Left renal pelvis (tissue), 4 donors: ENCODE results near the gene BLACAT1. TPM values are rescaled to one million over a fixed set of nuclear protein-coding genes. Genes with fewer than 3 reads are reported as not detected.
"Not testable (repeated sequence)": the region's sequence is repeated elsewhere in the genome, so short reads cannot be mapped to it uniquely, and the experiment has no call there.

Experiments
- DNase-seq, 4 donors: peaks; one replicate each; pipeline ENCODE4 v3.0.0-alpha.2; 2013; ENCODE audit warnings: low read depth in 4 of 4, low spot score in 3 of 4
- polyA plus RNA-seq, 4 donors: library from polyadenylated mRNA; unstranded; fragments of 120-200 nt; gene quantifications; one replicate each; pipeline ENCODE4 v1.2.1, GENCODE V29; 2013; ENCODE audit not compliant: insufficient read length in 4 of 4

The BLACAT1 gene
- polyA plus RNA-seq, 4 donors = 0.34 to 3.3 (median 2.4) TPM

DNA sequence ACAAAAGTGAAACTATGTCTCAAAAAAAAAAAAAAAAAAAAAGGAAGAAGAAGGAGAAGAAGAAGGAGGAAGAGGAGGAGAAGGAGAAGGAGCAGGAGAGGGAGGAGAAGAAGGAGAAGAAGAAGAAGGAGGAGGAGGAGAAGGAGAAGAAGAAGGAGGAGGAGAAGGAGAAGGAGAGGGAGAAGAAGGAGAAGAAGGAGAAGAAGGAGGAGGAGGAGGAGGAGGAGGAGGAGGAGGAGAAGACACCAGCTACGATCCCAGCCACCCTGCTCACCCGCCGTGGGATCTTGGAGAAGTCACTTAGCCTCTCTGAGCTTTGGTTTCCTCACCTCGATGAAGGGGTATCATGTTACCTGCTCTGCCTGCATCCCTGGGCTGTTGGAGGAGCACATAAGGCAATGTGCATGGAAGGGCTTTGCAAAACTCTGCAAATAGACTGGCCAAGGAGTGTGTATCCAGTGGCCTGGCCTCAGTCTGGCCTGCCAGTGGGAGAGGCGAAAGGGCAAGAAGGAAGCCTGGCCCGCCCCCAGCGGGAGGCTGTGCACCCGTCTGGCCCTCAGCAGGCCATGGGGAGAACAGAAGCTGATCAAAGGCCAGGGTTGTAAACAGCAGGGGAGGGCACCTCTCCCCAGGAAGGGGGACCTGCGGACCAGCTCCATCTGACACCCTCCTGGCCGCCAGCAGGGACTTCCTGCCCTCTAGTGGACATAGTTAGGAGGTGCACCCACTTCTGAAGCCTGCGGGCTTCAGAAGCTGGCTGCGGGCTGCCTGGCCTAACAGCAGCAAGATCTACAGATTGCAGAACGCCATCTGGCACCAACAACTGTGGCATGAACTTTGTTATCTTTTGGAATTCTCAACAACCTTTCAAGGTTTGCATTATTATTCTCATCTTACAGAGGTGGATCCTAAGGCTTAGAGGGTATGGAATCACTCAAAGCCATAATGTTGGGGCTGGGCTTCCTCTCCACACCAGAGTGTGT, 29.4 kb upstream of the BLACAT1 start:
- peak in 1 of 4 donors; percentile 56 for DNase-seq

DNA sequence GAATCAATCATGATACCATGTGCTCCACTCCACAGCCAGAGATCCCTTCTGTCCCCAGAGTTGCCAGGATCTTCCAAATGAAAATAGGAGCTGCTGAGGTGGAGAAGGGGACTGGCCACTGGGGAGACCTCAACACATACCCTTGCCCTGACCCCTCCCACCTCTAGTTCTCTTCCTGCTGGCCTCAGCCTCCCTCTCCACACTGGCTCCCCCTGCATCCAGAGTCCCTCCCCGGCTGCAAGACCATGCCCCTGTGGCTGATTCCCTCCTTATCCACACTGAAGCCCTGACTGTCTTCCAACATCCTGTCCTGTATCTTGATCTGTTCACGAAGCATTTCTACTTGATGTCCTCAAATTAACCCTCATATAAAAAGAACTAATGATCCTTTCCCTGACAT, 27.5 kb upstream of the BLACAT1 start:
- DNase-seq = no peak

DNA sequence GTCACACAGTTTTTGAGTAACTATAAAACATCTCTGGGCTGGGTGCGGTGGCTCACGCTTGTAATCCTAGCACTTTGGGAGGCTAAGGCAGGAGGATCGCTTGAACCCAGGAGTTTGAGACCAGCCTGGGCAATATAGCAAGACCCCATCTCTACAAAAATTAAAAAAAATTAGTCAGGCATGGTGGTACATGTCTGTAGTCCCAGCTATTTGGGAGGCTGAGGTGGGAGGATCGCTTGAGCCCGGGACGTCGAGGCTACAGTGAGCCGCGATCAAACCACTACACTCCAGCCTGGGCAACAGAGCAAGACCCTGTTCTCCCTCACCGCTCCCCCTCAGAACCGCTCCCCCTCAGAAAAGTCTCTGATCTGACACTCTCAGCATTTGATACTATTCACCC, 26.7 kb upstream of the BLACAT1 start:
- DNase-seq = not testable (repeated sequence)

DNA sequence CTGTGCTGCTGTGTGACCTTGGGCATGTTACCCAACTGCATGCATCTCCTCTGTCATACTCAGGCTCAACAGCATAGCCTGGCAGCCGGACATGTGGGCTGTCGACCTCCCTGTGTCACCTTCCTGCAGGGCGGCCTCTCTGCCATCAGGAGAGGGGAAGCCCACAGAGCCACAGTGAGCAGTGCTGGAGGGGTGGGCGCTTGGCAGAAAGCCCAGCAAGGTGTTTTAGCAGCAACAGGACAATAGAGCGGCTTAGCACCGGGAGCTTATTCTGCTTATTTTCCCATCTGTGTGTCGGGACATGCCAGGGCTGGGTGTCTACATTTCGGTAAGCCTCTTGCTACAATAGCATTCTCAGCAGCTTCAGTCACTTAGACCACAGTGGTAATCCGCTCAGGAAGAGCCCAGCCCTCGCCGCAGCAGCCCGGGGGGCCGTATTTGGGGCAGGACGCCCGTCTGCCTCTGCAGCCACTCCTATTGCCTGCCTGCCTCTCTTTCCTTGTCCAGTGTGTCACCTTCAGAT, 25.8 kb upstream of the BLACAT1 start:
- no peak for DNase-seq

DNA sequence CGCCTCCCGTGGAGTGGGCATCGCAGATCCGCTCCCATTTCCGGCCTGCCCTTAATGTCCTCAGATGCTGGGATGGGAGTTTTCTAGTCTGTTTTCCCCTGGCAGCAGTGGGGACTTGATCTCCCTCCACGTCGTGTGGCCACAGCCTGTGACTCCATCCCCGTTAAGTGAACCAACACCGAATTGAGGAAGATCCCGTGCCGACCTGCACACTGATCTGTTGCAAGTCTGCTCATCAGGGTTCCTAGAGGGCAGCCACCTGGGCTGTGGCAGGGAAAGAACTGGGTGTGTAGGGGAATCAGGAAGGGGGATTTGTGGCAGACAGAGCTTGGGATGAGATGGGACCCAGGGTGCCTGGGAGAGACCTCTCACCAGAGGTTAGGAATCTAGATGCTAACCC, 25.4 kb upstream of the BLACAT1 start:
- no peak for DNase-seq

DNA sequence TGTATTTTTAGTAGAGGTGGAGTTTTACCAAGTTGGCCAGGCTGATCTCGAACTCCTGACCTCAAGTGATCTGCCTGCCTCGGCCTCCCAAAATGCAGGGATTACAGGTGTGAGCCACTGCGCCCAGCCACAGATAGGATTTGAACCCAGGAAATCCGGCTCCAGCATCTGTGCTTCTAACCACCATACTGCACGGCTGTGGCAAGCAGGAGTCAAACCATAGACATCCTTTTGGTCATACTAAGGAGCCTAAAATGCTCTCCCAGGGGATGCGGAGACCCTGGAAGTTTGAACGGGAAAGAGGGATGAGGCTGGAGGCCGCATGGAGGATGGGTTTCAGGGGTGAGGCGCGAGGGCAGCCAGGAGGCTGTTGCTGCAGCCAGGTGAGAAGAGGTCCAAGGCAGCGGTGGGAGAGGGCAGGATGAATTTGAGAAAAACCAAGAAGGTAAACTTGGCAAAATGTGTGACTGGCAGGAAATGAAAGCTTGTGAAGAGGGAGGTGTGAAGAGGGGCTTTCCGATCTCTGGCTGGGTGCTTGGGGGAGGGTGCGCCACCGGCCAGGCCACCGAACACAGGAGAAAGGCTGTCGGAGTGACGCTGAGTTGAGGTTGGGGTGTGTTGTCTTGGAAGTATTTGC, 24.6 kb upstream of the BLACAT1 start:
- no peak for DNase-seq

DNA sequence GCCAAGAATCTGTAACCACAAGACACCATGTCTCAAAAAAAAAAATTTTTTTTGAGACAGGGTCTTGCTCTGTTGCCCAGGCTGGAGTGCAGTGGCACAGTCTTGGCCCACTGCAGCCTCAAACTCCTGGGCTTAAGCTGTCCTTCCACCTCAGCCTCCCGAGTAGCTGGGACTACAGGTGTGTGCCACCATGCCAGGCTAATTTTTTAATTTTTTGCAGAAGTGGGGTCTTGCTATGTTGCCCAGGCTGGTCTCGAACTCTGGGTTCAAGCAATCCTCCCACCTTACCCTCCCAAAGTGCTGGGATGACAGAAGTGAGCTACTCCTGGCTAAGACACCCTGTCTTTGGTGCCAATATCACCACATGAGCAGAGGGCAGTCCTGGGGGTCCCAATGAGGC, 23.1 kb upstream of the BLACAT1 start:
- DNase-seq = not testable (repeated sequence)

DNA sequence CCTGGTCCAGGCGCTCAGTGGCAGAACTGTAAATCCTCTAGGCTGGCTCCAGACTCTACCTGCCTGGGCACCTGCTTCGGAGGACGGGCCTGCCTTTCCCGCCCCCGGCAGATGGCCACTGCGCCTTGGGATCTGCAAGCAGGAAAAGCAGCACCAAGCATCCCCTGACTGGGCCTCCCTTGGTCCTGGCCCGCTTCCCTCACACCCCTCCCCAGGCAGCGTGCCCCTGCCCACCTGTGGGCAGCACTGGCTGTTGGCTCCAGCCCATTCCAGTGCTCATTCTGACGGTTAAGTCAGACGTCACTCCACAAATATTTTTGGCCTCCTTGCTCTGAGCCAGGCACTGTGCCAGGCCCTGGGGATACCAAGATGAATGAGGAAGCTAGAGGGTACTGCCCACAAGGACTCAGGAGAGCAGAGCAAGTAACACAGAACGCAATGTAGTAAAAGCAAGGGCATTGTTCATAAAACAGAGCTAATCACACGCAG, 22.0 kb upstream of the BLACAT1 start:
- no peak for DNase-seq

DNA sequence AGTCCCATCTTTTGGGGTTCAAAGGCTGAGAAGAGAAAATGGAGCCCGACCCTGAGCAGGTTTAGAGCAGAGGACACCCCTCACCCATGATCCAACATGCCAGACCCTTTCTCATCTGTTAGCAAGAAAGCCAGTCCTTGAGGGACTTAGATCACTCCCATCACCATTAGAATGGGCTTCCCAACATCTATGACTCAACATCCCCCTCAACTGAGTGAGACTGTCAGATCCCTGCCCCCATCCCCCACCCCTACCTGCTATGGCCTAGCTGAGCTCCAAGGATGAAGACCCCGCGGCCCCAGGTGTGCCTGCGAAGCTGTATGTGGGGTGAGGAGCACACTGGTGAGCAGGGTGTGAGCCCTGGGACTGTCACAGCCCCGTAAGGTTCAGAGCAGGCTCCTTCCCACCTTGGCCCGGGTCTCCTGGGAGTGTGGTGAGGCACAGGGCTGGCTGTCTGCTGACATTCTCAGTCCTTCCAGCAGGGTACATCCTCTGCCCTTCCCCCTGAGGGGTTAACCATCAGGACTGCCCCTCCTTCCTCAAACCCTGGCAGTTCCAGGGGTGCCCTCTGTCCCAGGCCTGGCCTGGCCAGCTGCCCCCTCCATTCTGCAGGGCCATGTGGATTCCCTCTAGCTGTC, 21.4 kb upstream of the BLACAT1 start:
- DNase-seq = no peak

DNA sequence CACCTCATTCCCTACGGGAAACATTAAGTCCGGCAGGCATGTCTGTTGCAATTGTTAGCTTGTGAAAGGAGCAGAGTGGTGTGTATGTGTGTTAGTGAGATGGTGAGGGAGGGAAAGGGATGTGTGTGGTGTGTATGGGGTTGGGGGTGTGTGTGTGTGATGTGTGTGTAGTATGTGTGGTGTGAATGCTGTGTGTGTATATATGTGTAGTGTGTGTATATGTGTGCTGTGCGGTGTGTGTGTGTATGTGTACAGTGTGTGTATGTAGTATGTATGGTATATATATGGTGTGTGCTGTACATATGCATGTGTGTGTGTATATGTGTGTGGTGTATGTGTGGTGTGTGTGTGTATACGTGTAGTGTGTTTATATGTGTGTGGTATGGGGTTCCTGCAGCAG, 20.8 kb upstream of the BLACAT1 start:
- DNase-seq = no peak

DNA sequence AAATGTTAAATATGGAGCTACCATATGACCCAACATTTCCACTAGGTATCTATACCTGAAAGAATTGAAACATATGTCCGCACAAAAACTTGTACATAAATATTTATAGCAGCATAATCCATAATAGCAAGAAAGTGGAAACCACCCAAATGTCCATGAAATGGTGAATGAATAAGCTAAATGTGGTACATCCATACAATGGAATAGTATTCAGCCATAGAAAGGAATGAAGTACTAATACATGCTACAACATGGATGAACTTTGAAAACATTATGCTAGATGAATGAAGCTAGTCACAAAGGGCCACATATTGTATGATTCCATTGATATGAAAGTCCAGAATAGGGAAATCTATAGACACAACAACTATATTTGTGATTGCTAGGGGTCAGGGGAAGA, 20.0 kb upstream of the BLACAT1 start:
- DNase-seq = no peak

DNA sequence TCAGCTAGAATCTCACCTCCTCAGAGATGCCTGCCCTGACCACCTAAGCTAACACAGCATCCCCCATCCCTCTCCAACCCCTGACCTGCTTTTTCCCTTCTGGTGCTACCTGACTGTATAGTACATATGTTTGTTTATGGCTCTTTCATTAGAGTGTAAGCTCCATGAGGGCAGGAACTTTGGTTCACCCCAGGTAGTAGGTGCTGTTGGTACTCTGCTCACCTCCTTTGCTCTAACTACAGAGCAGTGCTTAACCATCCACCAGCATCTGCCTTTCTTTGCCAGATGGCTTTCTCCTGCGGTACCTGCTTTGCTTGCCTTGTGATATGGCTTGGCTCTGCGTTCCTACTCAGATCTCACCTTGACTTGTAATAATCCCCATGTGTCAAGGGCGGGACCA, 18.7 kb upstream of the BLACAT1 start:
- DNase-seq = no peak

DNA sequence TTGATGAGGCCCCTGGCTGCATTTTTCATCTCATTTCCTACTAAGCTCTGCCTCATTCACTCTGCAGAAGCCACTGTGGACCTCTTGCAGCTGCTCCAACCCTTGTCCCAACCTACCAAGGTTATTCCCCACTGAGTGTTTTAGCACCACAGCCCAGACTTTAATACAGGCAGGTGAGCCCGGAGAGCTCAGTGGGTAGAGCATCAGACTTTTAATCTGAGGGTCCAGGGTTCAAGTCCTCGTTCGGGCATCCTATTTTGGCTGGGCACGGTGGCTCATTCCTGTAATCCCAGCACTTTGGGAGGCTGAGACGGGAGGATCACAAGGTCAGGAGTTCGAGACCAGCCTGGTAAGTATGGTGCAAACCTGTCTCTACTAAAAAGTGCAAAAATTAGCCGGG, 18.1 kb upstream of the BLACAT1 start:
- DNase-seq = no peak

DNA sequence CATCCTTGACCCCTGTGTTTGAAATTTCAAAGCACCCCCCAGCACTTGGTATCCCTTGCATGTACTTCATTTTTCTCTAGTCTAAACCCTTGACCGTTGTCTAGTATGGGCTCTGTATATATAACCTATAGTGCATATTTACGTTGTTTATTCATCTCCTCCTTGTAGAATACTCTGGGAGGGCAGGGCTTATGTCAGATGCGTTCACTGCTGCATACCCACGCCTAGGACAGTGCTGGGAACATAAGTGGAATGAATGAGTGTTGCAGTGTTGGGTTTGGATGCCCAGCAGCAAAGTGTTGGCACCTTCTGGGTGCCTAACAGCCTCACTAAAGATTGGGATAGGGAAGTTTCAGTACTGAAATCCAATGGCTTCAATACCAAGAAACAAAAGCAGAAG, 17.6 kb upstream of the BLACAT1 start:
- DNase-seq = no peak

DNA sequence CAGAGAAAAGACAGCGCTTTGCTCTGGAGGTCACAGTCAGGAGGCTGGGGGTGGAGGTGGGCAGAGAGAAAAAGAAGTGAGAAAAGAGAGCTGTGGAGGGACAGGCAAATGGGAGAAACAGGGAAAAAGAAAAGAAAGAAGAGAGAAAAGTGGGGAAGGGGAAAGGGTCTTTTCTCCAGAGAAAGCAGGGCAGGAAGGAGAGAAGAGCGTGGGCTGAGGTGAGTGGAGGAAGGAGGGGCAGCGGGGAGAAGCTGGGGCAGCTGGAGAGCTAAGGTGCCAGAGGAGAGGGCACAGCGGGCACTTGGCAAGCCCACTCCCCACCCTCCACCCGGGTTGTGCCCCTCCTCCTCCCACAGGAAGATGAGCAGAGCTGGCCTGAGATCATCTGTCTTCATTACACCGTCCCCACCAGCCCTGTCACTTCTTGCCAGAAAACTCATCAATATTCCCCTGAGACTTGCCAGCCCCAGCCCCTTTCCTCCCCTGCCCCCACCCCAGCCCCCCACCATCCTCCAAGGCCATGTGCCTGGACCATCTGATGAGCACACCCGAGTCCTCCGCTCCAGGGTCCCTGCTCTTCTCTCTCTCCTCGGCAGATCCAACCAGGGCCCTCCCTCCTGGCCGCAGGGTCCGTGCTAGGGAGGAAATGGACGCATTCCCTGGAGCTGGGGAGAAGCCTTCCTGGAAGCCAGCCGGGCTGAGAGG, 17.0 kb upstream of the BLACAT1 start:
- no peak for DNase-seq

DNA sequence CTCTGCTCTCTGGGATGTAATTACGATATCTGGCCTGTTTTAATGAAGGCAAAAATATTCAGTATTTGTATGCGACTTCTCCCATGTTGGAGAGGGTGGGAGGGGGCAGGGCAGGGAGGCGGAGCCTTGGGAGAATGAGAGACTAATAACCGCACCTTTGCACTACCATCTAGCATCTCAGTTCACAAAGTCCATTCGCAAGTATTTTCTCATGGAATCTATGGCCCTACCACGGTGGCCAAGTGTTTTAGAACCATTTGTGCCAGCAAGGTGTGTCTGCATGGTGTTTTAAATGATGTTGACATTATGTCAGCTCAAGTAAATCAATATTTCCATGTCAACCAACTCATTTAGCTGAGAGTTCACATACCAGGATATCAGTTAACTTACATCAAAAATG, 14.3 kb upstream of the BLACAT1 start:
- DNase-seq = no peak

DNA sequence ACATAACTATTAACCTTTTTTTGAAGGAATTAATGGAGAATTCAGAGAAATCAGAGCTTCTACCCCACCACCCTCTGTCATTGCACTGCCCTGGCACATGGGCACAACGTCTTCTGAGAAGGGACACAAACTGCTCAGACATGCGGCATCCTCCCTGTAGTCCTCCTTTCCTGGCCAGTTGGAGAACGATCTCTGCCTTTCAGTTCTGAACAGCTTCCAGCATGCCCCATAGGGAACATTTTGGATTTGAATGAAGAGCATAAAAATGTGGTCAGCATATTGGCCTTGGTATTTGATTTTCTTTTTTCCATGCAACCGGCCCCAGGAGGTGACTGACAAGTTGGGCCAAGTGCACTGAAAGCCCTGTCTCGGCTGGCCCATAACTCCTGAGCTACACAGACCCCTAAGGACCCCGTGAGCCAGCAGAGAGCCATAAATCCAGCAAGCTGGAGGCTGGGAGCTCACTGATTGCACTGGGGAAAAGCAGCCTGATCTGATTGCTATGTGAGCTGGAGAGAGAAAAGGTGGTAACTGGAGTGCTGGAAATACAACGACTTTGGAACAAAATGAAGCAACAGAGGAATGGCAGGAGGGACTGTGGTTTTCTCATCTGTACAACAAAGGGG, 10.9 kb upstream of the BLACAT1 start:
- DNase-seq = no peak

DNA sequence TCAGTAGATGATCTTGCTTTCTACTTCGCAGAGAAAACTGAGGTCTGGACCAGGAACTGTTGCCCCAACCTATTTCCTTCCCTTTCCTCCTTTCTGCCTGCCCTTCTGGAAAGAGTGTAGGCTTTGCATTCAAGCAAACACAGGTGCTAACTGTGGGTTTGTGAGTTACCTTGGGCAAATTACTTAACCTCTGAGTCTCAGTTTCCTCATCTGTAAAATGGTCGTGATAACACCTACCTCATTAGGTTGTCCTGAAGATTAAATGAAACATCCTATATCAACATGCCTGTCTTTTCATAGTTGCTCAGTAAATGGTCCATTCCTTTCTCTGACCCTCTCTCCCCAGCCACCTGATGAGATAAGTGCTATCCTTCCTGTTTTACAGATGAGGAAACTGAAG, 9.5 kb upstream of the BLACAT1 start:
- no peak for DNase-seq

DNA sequence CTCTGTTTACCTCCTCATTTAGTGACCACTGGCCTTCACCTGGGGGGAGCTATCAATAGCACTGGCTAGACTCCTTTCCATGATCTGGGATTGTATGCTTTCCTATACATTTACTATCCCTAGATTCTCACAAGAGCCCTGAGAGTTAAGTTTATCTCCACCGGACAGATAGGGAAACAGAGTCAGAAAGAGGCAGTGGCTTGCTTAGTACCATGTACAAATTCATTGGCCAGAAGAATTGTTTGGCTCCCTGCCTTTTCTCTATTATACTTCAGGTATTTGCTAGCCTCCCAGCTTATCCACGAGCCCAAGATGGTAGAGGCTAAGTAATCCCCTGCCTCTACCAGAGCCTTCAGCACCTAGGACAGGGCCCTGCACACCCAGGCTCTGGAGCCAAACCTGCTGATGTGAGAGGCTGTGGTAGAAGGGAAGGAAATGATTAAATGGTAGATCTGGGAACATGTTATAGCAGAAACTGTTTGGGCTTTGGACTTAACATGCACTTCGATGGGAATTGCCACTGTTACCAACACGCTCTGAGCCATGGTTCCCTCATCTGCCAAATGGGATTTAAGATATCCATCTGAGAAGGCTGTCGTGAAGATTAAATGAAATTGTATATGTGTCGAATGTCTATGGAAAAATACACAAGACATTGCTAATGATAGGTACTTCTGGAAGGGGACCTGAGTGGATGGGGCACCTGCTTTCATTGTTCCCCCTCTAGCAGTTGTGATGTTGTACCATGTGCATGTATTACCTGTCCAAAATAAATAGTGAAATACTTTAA, 3.1 kb upstream of the BLACAT1 start:
- DNase-seq = peak in 1 of 4 donors; percentile 53
